NK-92 (cell line): ENCODE measurements around the gene SCN3A.

Experiments used
- DNase-seq: peaks from one replicate; lab custom pipeline; 2025; ENCODE audit not compliant: unreplicated experiment; lab: John Stamatoyannopoulos, UW

SCN3A gene

GRCh38 chr2:165203689-165204559 is at the start of gene SCN3A:
SCN3A (minus strand) TSS chr2:165204050; CDS start chr2:165176394, 27,656 bp downstream.
- DNase-seq: no peak

GRCh38 chr2:165253178-165253577 is 49.3 kb upstream of the SCN3A start:
- no peak for DNase-seq

GRCh38 chr2:165251366-165251765 is 47.5 kb upstream of the SCN3A start:
- no peak for DNase-seq

- no peak for DNase-seq
These were observed 44.4 kb upstream of the SCN3A start for GRCh38 chr2:165248238-165248637.

- no peak for DNase-seq
These were observed 41.4 kb upstream of the SCN3A start for GRCh38 chr2:165245081-165245793.

GRCh38 chr2:165240916-165241315 is 37.1 kb upstream of the SCN3A start:
- no peak for DNase-seq

- DNase-seq: no peak
These were observed 36.1 kb upstream of the SCN3A start for GRCh38 chr2:165239856-165240515.

- no peak for DNase-seq
These were observed 35.4 kb upstream of the SCN3A start, which contains the start of gene SCN2A for GRCh38 chr2:165239230-165239629. SCN2A (plus strand) TSS chr2:165239414; CDS start chr2:165295824, 56,410 bp downstream.

GRCh38 chr2:165238295-165238694 is 34.4 kb upstream of the SCN3A start:
- no peak for DNase-seq

GRCh38 chr2:165237056-165237455 is 33.2 kb upstream of the SCN3A start:
- DNase-seq: no peak

- DNase-seq: no peak
These were observed 23.7 kb upstream of the SCN3A start for GRCh38 chr2:165227571-165227970.

GRCh38 chr2:165224941-165225340 is 21.1 kb upstream of the SCN3A start:
- no peak for DNase-seq

GRCh38 chr2:165219481-165219880 is 15.6 kb upstream of the SCN3A start:
- no peak for DNase-seq

- DNase-seq: no peak
These were observed 10.2 kb upstream of the SCN3A start for GRCh38 chr2:165214093-165214492.

- DNase-seq: no peak
These were observed 4.2 kb upstream of the SCN3A start for GRCh38 chr2:165208094-165208493.

GRCh38 chr2:165205865-165206264 is 2.0 kb upstream of the SCN3A start:
- DNase-seq: no peak

GRCh38 chr2:165202239-165202638 is 1.6 kb downstream of the SCN3A start:
- no peak for DNase-seq

- no peak for DNase-seq
These were observed 5.7 kb downstream of the SCN3A start for GRCh38 chr2:165198181-165198580.

- no peak for DNase-seq
These were observed 6.5 kb downstream of the SCN3A start for GRCh38 chr2:165197346-165197745.

GRCh38 chr2:165196411-165196810 is 7.4 kb downstream of the SCN3A start:
- DNase-seq: no peak

GRCh38 chr2:165193178-165193777 is 10.6 kb downstream of the SCN3A start:
- DNase-seq: no peak
